AG09319 (cell line): ENCODE measurements around the gene ELP4.

Experiments
- DNase-seq: peaks from one replicate; pipeline ENCODE4 v3.0.0-alpha.2; 2010; ENCODE audit warnings: low read depth; ENCODE audit errors: extremely low read depth
- TF ChIP-seq, protein P1 (sequence below): IDR thresholded peaks from 2 replicates; pipeline ENCODE4 v1.5.1; 2011; ENCODE audit warnings: low read depth, mild to moderate bottlenecking, inconsistent platforms, low read length, moderate library complexity

ELP4 gene

DNA sequence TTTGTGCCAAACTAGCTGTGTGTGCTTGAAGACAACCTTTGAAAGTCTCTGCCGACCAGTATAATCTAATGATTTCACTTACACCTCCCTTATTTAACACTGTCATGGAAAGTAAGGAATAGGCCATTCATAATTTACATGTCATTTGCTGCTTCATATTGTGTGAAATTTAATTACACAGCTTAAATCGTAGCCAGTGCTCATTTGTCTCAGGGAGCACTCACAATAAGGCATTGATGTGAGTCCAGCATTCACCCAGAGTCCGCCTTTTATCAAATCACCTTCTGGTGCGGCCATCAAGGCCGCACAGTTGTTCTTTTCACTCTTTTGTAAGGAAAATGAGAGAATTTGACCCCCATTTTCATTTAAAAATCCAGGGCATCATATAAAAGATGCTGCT is 254.7 kb downstream of the ELP4 start:
- TF ChIP-seq, protein P1, sequence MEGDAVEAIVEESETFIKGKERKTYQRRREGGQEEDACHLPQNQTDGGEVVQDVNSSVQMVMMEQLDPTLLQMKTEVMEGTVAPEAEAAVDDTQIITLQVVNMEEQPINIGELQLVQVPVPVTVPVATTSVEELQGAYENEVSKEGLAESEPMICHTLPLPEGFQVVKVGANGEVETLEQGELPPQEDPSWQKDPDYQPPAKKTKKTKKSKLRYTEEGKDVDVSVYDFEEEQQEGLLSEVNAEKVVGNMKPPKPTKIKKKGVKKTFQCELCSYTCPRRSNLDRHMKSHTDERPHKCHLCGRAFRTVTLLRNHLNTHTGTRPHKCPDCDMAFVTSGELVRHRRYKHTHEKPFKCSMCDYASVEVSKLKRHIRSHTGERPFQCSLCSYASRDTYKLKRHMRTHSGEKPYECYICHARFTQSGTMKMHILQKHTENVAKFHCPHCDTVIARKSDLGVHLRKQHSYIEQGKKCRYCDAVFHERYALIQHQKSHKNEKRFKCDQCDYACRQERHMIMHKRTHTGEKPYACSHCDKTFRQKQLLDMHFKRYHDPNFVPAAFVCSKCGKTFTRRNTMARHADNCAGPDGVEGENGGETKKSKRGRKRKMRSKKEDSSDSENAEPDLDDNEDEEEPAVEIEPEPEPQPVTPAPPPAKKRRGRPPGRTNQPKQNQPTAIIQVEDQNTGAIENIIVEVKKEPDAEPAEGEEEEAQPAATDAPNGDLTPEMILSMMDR: no peak
- no peak for DNase-seq

DNA sequence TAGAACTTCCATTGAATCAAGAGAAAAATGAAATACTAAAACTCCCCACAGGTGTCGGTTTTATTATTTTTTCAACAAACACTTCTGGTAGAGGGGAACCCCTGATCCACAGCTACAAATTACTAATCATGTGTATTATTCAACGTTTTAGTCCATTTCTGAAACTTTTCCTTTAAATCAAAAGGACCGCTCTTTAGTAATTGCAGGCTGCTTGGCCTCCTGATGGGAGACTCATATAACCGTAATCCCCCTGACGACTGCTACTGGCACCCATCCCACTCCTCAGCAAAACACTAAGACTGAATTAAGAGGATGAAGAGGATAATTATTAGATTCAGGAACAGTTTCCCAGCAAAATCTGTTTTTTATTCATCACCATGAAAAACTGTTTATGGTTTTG is 255.2 kb downstream of the ELP4 start:
- no peak for DNase-seq

DNA sequence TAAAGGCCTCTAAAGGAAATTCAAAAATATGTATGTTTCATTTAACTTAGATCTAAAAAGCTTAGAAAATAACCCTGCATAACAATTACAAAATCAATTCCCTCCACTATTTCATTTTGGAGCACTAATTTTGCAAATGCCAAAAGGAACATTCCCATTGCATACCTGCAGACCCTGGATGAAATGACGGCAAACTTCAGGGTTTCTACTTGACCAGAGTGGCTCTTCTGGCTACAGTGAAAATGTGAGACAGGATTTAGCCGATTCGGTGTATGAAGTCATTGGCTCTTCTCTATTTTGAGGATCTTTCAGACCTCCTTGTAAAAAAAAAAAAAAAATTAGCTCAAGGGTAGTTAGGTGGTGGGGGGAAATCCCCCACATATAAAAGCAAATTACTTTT is 257.5 kb downstream of the ELP4 start:
- TF ChIP-seq, protein P1: no peak

More for the DNA sequence above, 255.2 kb downstream of the ELP4 start:
- TF ChIP-seq, protein P1: no peak

DNA sequence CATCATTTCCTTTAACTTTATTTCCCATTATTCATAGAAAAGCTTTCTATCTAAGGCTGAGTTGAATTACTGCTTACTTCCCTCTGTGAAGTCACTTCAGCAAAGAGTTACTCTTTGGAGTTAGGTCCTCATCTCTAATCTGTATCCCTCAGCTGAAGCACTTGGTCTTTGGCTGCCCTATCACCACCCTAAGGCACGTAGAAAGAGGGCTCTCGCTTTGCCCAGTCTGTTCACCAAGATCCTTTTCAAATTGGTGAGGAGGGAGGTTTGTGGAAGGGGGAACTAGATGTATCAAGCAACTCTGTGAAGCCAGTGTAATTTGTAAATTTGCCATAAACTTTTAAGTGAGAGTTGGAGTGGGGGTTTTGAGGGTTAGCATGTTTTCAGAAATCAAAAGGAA is 258.1 kb downstream of the ELP4 start:
- TF ChIP-seq, protein P1: no peak
- no peak for DNase-seq

More for the DNA sequence above, 257.5 kb downstream of the ELP4 start:
- no peak for DNase-seq

DNA sequence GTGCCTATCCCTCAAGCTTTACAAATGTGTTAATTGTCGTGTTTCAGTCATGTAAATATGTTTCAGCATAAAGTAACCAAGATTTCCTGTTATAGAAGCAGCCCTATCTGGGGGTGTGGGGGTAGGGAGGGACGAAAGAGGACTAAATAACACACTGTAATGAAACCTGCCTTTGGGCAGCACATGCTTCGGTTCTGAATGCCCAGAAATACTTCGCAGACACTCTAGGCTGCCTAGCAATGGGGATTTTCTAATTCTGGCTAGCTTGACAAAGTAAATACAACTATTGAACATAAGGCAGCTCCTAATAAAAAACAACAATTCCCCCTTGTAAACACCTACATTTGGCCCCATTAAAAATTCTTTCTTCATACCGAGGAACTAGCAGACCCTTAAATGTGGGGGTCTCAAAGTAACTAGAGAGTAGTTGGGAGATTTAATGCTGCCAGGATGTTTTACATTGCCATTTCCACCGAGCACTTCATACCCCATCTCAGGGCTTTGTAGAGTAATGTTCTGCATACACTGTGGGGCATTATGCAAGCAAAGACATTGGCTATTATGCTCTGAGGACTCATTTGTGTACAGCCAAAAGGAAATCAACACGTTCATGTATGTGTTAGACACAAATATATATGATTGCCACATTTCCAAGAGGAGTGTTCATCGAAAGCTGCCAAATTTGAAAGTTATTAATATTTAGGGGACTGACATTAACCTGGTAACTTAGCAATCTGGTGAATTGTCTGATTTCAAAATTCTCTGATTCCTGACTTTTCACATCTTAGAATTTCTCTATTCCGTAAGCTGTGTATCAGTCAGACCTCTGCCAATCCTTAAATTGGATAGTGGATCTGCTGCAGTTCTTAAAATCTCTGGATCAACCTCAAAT is 259.4 kb downstream of the ELP4 start:
- no peak for DNase-seq

DNA sequence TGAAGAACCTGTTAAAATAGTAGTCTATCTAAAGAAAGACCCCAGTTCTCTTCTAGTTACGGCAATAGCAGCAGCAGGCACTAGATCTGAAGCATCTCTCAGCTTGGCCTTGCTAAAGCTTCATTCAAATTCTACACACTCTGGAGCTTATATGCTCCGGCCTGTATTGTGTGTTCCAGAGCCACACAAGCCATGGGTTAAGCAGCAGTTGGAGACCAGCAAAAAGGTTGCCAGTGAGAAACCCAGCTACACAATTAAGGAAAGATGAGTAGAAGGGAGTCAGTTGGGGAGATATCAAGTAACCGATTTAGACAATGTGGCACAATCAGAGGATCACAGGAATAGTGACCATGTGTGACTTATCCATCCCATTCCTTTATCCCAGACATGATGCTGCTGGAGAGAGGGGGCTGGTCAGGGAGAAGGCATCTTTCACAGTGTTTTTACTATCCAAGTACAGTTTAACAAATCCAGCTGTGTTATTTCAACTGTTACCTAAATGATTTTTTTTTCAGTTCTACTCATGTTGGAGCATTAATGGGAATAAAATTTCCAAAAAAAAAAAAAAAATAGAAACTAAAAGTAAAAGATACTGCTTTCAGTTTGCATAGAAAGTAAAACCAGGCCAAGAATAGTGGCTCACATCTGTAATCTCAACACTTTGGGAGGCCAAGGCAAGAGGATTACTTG is 260.6 kb downstream of the ELP4 start:
- TF ChIP-seq, protein P1: no peak
- DNase-seq: no peak

More for the DNA sequence above, 259.4 kb downstream of the ELP4 start:
- TF ChIP-seq, protein P1: no peak

DNA sequence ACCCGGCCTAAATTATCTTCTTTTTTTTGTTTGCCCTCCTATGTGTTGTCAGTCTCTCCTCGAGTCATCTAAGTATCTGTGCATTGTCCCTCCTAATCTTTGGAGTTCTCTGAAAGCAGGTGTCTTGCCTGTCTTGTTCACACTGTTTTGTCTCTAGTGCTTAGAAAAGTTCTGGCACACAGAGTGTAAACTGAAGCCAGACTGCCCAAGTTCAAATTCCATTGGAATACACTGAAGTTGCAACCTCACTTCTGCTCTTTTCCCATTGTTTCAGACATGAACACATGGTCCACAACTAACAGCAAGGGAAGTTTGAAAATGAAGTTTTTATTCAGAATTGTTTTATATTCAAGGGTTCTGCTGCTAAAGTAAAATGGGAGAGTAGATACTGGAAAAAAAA is 262.8 kb downstream of the ELP4 start:
- no peak for DNase-seq
- TF ChIP-seq, protein P1: no peak
